ENCODE measurements around the gene MYT1.
"Not testable (repeated sequence)": the region's sequence is repeated elsewhere in the genome, so short reads cannot be mapped to it uniquely, and the experiment has no call there.

Gene MYT1

DNA sequence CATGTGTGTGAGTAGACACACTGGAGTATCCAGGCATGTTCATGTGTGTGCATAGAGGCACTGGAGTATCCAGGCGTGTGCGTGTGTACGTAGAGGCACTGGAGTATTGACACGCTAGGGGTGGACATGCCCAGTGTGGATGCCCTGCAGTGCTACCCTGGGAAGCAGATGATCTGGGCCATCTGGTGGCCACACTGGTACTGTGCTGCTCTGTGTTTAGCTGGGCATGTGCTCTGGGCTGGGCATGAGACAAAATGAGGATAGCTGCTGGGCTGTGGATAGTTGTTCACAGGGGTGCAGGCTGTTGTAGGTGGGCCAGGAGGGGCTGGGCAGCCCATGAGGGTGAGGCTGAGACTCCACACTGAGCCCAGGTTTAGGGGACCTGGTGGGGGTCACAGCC lies 32.8 kb upstream of the MYT1 start:
- DNase-seq (ENCODE audit: extremely low spot score), result no peak
- ChIA-PET POLR2A (no interaction called here), CTCF (no interaction called here)
- TF ChIP-seq NFRKB (IDR thresholded peaks at IDR 0.05) (no peak), L3MBTL2 (conservative IDR thresholded peaks at IDR 0.05) (no peak), SUZ12 (IDR thresholded peaks at IDR 0.05) (no peak), BHLHE40 (IDR thresholded peaks at IDR 0.05; ENCODE audit: borderline replicate concordance) (no peak), TARDBP (IDR thresholded peaks at IDR 0.05) (no peak), FOXA1 (IDR thresholded peaks at IDR 0.05) (no peak), HDGF (IDR thresholded peaks at IDR 0.05; ENCODE audit: borderline replicate concordance) (no peak), SP1 (IDR thresholded peaks at IDR 0.05) (no peak), FOXM1 (IDR thresholded peaks at IDR 0.05; ENCODE audit: borderline replicate concordance) (no peak), LEF1 (IDR thresholded peaks at IDR 0.05; ENCODE audit: borderline replicate concordance) (no peak), ELF4 (IDR thresholded peaks at IDR 0.05) (no peak), FOXK2 (IDR thresholded peaks at IDR 0.05) (no peak), CTBP1 (IDR thresholded peaks at IDR 0.05; ENCODE audit: borderline replicate concordance) (no peak)
- TF ChIP-seq, protein P1, sequence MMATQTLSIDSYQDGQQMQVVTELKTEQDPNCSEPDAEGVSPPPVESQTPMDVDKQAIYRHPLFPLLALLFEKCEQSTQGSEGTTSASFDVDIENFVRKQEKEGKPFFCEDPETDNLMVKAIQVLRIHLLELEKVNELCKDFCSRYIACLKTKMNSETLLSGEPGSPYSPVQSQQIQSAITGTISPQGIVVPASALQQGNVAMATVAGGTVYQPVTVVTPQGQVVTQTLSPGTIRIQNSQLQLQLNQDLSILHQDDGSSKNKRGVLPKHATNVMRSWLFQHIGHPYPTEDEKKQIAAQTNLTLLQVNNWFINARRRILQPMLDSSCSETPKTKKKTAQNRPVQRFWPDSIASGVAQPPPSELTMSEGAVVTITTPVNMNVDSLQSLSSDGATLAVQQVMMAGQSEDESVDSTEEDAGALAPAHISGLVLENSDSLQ (IDR thresholded peaks at IDR 0.05), result no peak

DNA sequence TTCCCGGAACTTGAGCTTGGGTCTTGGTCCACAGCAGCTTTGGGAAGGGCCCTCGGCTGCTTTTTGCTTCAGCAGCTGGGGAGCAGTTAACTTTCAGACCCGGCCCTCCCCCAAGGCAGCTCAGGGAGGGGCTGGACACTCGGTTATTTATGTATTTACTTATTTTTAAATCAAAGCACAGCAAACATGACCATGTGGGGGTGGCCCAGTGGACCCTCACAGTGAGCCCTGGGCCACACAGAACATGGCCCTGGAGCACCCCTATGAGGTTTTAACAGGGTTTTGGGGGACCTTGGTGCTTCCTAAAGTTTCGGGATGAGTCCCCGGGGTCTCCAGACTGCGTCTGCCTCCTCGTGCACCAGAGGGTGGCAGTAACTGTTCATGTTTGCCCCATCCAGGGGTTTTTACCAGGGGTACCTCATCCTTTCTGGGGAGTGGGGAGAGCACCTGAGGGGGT lies 30.3 kb upstream of the MYT1 start:
- no peak for DNase-seq (ENCODE audit: extremely low spot score)
- CTCF ChIA-PET, result no interaction called here
- POLR2A ChIA-PET, result no interaction called here

DNA sequence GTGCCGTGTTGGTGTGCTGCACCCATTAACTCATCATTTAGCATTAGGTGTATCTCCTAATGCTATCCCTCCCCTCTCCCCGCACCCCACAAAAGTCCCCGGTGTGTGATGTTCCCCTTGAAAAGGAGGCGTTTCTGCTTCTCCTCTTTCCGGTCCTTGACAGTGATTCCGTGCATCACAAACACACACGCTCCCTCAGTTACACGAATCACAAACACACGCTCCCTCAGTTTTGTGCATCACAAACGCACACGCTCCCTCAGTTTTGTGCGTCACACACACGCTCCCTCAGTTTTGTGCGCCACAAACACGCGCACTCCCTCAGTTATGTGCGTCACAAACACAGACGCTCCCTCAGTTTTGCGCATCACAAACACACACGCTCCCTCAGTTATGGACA lies 29.5 kb upstream of the MYT1 start:
- DNase-seq (ENCODE audit: extremely low spot score); POLR2A ChIA-PET; CTCF ChIA-PET: not testable (repeated sequence)

More for the DNA sequence above, 30.3 kb upstream of the MYT1 start:
- no peak for TF ChIP-seq FOXA1 (IDR thresholded peaks at IDR 0.05)
- TF ChIP-seq HDGF (IDR thresholded peaks at IDR 0.05; ENCODE audit: borderline replicate concordance), result no peak
- TF ChIP-seq, protein P1 (IDR thresholded peaks at IDR 0.05), result no peak
- no peak for TF ChIP-seq CTBP1 (IDR thresholded peaks at IDR 0.05; ENCODE audit: borderline replicate concordance)
- TF ChIP-seq ARNT (IDR thresholded peaks at IDR 0.05), result no peak

DNA sequence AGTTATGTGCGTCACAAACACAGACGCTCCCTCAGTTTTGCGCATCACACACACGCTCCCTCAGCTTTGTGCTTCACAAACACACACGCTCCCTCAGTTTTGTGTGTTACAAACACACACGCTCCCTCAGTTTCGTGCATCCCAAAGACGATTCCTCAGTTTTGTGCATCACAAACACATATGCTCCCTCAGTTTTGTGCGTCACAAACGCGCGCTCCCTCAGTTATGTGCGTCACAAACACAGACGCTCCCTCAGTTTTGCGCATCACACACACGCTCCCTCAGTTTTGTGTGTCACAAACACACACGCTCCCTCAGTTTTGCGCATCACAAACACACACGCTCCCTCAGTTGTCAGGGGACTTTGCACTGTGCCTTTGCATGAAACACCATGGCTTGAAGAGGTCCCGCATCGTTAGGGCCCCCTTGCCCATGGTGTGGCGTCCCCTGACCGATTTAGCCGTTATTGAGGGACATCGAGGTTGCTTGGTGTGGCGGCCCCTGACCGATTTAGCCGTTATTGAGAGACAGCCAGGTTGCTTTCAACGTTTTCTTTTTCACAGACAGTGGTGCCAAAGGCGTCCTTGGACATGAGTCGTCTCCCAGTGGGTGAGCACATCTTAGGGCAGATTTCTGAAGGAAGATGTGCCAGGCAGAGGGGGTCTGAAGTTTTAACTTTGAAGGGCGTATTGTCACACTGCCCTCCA lies 28.1 kb upstream of the MYT1 start:
- no peak for DNase-seq (ENCODE audit: extremely low spot score)
- TF ChIP-seq CTBP1 (IDR thresholded peaks at IDR 0.05; ENCODE audit: borderline replicate concordance) (no peak), NFRKB (IDR thresholded peaks at IDR 0.05) (no peak), HDGF (IDR thresholded peaks at IDR 0.05; ENCODE audit: borderline replicate concordance) (no peak), TARDBP (IDR thresholded peaks at IDR 0.05) (no peak), ARNT (IDR thresholded peaks at IDR 0.05) (no peak), BHLHE40 (IDR thresholded peaks at IDR 0.05; ENCODE audit: borderline replicate concordance) (no peak), FOXA1 (IDR thresholded peaks at IDR 0.05) (no peak)
- ChIA-PET CTCF (no interaction called here), POLR2A (no interaction called here)

DNA sequence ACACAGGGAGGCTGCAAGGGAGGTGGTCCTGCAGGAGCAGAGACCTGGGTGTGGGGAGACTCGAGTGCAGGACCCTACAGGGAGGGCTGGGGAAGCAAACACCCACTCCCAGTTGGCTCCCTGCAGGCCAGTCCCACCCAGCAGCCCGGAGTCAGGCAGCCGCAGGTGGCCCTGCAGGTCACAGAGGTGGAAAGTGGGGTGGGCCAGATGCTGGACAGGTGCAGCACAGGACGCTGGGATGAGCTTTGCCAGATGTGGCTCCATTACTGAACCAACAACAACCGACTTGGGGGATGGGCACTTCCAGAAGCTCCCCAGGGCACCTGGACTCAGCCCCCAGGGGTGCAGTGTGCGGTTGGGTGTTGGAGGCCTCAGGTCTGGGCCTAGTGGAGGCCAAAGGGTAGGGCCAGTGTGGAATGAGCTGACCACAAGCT lies 26.6 kb upstream of the MYT1 start:
- no peak for DNase-seq (ENCODE audit: extremely low spot score)
- ChIA-PET POLR2A (no interaction called here), CTCF (no interaction called here)
- TF ChIP-seq NFRKB (IDR thresholded peaks at IDR 0.05), result no peak
- no peak for TF ChIP-seq HDGF (IDR thresholded peaks at IDR 0.05; ENCODE audit: borderline replicate concordance)
- TF ChIP-seq FOXK2 (IDR thresholded peaks at IDR 0.05), result no peak
- no peak for TF ChIP-seq ZNF384 (IDR thresholded peaks at IDR 0.05)
- no peak for TF ChIP-seq L3MBTL2 (conservative IDR thresholded peaks at IDR 0.05)
- TF ChIP-seq ELF4 (IDR thresholded peaks at IDR 0.05), result no peak

DNA sequence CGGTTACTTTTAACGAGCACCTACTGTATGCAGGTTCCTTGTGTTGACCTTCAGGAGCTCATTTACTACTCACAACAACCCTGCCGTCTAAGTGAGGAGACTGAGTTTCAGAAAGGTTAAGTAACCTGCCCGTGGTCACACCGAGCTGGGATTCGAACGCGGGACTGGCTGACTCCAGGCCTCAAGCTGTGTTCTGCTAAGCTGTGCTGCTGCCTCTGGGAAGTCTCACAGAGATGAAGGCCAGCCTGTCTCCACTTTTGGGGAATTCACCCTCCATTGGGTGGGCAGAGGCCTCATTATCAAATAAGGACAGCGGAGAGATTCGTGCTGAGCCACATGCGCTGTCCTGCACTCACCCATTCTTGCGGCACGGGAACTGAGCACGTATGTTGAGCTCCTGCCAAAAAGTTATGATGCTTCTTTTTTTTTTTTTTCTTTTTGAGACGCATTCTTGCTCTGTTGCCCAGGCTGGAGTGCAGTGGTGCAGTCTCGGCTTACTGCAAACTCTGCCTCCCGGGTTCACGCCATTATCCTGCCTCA lies 25.9 kb upstream of the MYT1 start:
- ChIA-PET POLR2A (no interaction called here), CTCF (no interaction called here)
- no peak for TF ChIP-seq L3MBTL2 (conservative IDR thresholded peaks at IDR 0.05)
- no peak for TF ChIP-seq FOXK2 (IDR thresholded peaks at IDR 0.05)
- TF ChIP-seq ARNT (IDR thresholded peaks at IDR 0.05), result no peak
- TF ChIP-seq HDGF (IDR thresholded peaks at IDR 0.05; ENCODE audit: borderline replicate concordance), result no peak
- no peak for TF ChIP-seq SUZ12 (IDR thresholded peaks at IDR 0.05)
- TF ChIP-seq, protein P1 (IDR thresholded peaks at IDR 0.05), result no peak
- no peak for TF ChIP-seq TARDBP (IDR thresholded peaks at IDR 0.05)
- no peak for TF ChIP-seq LEF1 (IDR thresholded peaks at IDR 0.05; ENCODE audit: borderline replicate concordance)
- TF ChIP-seq ZNF384 (IDR thresholded peaks at IDR 0.05), result no peak
- DNase-seq (ENCODE audit: extremely low spot score), result no peak

Measured in HEK293T (cell line).